SH-SY5Y (cell line): Measurements from ENCODE around the gene CATSPERE.

ENCODE experiments used
- GATA2 ChIP-seq: IDR thresholded peaks from 2 replicates; pipeline ENCODE4 v1.6.1; 2011; ENCODE audit warnings: mild to moderate bottlenecking, low read depth, low read length
- GATA3 ChIP-seq: IDR thresholded peaks from 2 replicates; pipeline ENCODE4 v1.6.1; 2011; ENCODE audit warnings: low read depth, mild to moderate bottlenecking, low read length, moderate library complexity

CATSPERE gene

GRCh38 chr1:244657421-244657820 is 196.3 kb downstream of the CATSPERE start:
- TF ChIP-seq GATA3, result no peak
- TF ChIP-seq GATA2, result no peak

GRCh38 chr1:244659694-244660093 is 198.6 kb downstream of the CATSPERE start:
- TF ChIP-seq GATA3, result no peak

GRCh38 chr1:244660595-244660994 is 199.5 kb downstream of the CATSPERE start:
- no peak for TF ChIP-seq GATA2
- TF ChIP-seq GATA3, result no peak

GRCh38 chr1:244662599-244662998 is 201.5 kb downstream of the CATSPERE start:
- no peak for TF ChIP-seq GATA2
- TF ChIP-seq GATA3, result no peak

GRCh38 chr1:244664353-244664752 is 203.3 kb downstream of the CATSPERE start:
- TF ChIP-seq GATA3 (no peak), GATA2 (peak; percentile 25; the same call in 1 of the 2 replicates)

GRCh38 chr1:244665771-244666217 is 204.7 kb downstream of the CATSPERE start:
- no peak for TF ChIP-seq GATA2
- no peak for TF ChIP-seq GATA3

GRCh38 chr1:244667797-244668196 is 206.7 kb downstream of the CATSPERE start:
- TF ChIP-seq GATA3 (no peak), GATA2 (no peak)

GRCh38 chr1:244672946-244673682 is 212.0 kb downstream of the CATSPERE start:
- TF ChIP-seq GATA3 (no peak), GATA2 (no peak)

GRCh38 chr1:244674446-244674845 is 213.4 kb downstream of the CATSPERE start:
- TF ChIP-seq GATA3, result no peak
- TF ChIP-seq GATA2, result no peak

- no peak for TF ChIP-seq GATA2
- no peak for TF ChIP-seq GATA3
Measured at GRCh38 chr1:244675167-244675566, 214.1 kb downstream of the CATSPERE start.

GRCh38 chr1:244678697-244679096 is 217.6 kb downstream of the CATSPERE start:
- TF ChIP-seq GATA3 (no peak), GATA2 (no peak)

GRCh38 chr1:244680667-244681066 is 219.6 kb downstream of the CATSPERE start:
- TF ChIP-seq GATA2 (no peak), GATA3 (no peak)
